ENCODE measurements around the gene SCML2.

SCML2 gene

DNA sequence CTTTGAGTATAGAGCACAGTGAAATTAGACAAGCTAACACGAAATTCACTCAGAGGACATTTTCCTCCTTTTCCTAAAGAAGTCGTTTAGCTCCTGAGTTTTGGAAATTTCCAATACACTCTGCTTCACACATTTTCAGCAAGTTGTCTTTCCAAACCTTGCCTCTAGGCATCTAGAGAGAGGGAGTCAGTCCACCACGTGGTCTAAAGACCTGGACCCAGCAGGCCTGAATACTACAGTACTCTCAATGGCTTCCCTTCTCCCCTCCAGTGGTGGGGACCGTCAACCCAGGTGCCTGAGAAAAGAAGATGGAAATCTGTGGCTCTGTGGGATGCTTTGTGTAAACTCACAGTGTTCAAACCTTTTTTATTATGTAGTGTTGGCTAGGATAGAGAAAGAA is 13.9 kb upstream of the SCML2 start:
- H3K4me3 ChIP-seq (ENCODE audit: low read depth, low read length) = no peak overlapping the region
- in situ Hi-C loops (cut with HindIII; ENCODE audit: low sequenced_read_pairs) = no loop called here
- DNase-seq (ENCODE audit: low read depth, low spot score) = no peak
- TF ChIP-seq, protein P1, sequence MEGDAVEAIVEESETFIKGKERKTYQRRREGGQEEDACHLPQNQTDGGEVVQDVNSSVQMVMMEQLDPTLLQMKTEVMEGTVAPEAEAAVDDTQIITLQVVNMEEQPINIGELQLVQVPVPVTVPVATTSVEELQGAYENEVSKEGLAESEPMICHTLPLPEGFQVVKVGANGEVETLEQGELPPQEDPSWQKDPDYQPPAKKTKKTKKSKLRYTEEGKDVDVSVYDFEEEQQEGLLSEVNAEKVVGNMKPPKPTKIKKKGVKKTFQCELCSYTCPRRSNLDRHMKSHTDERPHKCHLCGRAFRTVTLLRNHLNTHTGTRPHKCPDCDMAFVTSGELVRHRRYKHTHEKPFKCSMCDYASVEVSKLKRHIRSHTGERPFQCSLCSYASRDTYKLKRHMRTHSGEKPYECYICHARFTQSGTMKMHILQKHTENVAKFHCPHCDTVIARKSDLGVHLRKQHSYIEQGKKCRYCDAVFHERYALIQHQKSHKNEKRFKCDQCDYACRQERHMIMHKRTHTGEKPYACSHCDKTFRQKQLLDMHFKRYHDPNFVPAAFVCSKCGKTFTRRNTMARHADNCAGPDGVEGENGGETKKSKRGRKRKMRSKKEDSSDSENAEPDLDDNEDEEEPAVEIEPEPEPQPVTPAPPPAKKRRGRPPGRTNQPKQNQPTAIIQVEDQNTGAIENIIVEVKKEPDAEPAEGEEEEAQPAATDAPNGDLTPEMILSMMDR (IDR thresholded peaks at IDR 0.05; ENCODE audit: low read depth, low read length) = no peak

DNA sequence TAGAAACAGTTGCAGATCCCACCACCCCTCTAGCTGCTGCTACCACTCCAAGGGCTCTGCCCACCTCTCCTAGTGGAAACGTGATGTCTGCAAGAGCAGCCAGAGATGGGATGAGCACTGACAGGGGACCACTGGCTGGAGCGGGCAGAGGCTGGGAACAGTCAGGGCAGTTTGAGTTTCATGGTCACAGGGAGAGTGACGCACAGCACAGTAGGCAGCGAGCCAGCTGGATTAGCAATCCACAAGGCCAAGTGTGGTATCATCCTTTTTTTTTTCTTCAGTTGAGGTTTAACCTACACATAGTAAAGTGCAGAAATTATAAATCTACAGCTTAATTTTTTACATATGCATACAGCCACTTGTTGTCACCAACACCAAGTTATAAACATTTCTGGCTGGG is 6.4 kb upstream of the SCML2 start:
- DNase-seq (ENCODE audit: low read depth, low spot score) = no peak
- TF ChIP-seq, protein P1 (IDR thresholded peaks at IDR 0.05; ENCODE audit: low read depth, low read length) = no peak
- in situ Hi-C loops (cut with HindIII; ENCODE audit: low sequenced_read_pairs) = no loop called here
- H3K4me3 ChIP-seq (ENCODE audit: low read depth, low read length) = no peak overlapping the region

DNA sequence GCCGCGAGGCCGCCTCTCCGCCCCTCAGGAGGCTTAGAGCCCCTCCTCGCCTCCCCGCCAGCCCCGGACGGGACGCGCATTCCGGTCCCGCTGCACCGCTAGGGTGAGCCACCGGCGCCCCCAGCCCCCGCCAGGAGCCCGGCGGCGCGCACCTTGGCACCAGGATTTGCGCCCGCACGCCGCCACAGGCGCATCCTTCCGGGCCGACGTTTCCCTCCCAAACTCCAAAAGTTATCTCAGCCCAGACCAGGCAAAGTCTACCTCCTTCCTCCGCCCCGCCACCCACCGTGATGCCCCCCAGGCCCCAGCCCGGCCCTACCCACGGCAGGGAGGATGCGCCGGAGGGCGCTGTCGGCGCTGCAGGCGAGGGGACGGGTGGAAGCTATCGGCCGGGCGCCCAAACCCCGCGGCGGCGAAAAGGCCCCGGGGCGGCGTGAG is 538 bp downstream of the SCML2 start:
- H3K4me3 ChIP-seq (ENCODE audit: low read depth, low read length) = peak overlapping the region; percentile 55
- in situ Hi-C loops (cut with HindIII; ENCODE audit: low sequenced_read_pairs) = no loop called here
- no peak for DNase-seq (ENCODE audit: low read depth, low spot score)
- TF ChIP-seq, protein P1 (IDR thresholded peaks at IDR 0.05; ENCODE audit: low read depth, low read length) = no peak

DNA sequence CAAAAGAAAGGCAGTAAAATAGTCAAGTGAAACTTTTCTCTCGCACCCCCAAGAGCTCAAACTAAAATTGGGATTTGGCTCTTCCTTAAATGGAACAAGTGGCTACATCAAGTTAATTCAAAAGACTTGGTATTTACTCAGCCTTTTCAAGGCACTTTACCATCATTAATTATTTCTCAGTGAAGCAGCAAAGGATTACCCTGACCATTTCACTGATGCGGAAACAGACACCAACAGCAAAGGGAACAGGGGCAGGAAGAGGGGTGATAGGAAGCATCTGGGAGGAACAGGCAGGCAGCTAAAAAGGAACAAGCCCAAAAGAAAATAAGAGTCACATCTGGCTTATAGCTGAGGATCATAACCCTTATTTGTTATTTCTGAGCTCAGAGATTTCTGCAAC is 2.7 kb downstream of the SCML2 start:
- in situ Hi-C loops (cut with HindIII; ENCODE audit: low sequenced_read_pairs) = no loop called here
- TF ChIP-seq, protein P1 (IDR thresholded peaks at IDR 0.05; ENCODE audit: low read depth, low read length) = no peak
- no peak for DNase-seq (ENCODE audit: low read depth, low spot score)
- H3K4me3 ChIP-seq (ENCODE audit: low read depth, low read length) = no peak overlapping the region

DNA sequence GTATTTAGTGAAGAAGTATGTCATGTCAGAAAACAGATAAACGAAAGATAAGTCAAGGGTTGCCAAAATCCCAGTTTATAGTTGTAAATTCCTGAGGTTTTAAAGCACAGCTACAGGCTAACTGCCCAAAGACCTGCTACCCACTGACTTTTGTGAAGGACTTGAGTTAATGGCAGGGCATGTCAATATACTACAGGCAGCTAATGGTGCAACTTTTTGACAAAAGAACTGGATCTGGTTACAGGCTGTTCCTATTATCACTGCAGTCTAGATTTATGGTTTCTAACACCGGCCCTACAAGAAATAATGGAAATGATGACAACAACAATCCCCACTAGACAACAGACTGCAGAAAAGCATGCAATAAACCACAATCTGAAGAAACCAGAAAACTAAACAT is 6.4 kb downstream of the SCML2 start:
- in situ Hi-C loops (cut with HindIII; ENCODE audit: low sequenced_read_pairs) = no loop called here
- TF ChIP-seq, protein P1 (IDR thresholded peaks at IDR 0.05; ENCODE audit: low read depth, low read length) = no peak
- no peak for DNase-seq (ENCODE audit: low read depth, low spot score)
- H3K4me3 ChIP-seq (ENCODE audit: low read depth, low read length) = no peak overlapping the region

DNA sequence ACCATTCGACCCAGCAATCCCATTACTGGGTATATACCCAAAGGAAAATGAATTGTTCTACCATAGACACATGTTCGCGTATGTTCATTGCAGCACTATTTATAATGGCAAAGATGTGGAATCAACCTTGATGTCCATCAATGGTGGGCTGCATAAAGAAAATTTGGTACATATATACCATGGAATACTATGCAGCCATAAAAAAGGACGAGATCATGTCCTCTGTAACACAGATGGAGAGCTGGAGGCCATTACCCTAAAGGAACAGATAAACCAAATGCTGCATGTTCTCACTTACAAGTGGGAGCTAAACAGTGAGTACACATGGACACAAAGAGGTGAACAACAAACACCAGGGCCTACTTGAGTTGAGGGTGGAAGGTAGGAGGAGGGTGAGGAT is 45.1 kb downstream of the SCML2 start:
- no peak overlapping the region for H3K4me3 ChIP-seq (ENCODE audit: low read depth, low read length)
- TF ChIP-seq, protein P1 (IDR thresholded peaks at IDR 0.05; ENCODE audit: low read depth, low read length) = no peak
- in situ Hi-C loops (cut with HindIII; ENCODE audit: low sequenced_read_pairs) = no loop called here
- no peak for DNase-seq (ENCODE audit: low read depth, low spot score)

DNA sequence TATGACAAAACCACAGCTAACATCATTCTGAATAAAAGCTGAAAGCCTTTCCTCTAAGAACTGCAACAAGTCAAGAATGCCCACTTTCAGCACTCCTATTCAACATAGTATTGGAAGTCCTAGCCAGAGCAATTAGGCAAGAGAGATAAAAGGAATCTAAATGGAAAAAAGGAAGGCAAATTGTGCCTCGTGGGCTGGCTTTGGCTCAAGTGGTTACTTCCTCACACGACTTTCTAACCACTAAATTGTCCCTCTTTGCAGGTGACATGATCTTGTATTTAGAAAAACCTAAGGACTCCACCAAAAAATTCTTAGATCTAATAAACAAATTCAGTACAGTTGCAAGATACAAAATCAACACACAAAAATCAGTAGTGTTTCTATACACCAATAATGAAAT is 57.2 kb downstream of the SCML2 start:
- DNase-seq (ENCODE audit: low read depth, low spot score) = no peak
- in situ Hi-C loops (cut with HindIII; ENCODE audit: low sequenced_read_pairs) = no loop called here

More for the DNA sequence above, 57.2 kb downstream of the SCML2 start:
- TF ChIP-seq, protein P1 (IDR thresholded peaks at IDR 0.05; ENCODE audit: low read depth, low read length) = no peak
- no peak overlapping the region for H3K4me3 ChIP-seq (ENCODE audit: low read depth, low read length)
